Body of pancreas (tissue), 4 donors: ENCODE measurements around the gene PPFIA4. TPM values are rescaled to one million over a fixed set of nuclear protein-coding genes. Genes with fewer than 3 reads are reported as not detected.

Experiments
- ATAC-seq: fragments of 150-250 bp; one replicate; pipeline ENCODE4 v1.9.1; 2016
- DNase-seq, 4 donors: peaks; one replicate each; pipeline ENCODE4 v3.0.0-alpha.2; 2019
- H3K27ac ChIP-seq, 4 donors: fragments of 200-600 bp; sonication (generic); 1 replicate in 3 of 4; 2 replicates in 1 of 4; pipeline versions ENCODE4 v1.5.1 to v1.6.1; 2016 to 2019; ENCODE audit warnings: mild to moderate bottlenecking in 1 of 4, mixed read lengths in 1 of 4, moderate library complexity in 1 of 4
- H3K27me3 ChIP-seq, 2 donors: fragments of 200-600 bp; sonication (generic); one replicate each; pipeline ENCODE4 v1.6.0; 2016; ENCODE audit warnings: mild to moderate bottlenecking in 1 of 2
- H3K36me3 ChIP-seq, 2 donors: fragments of 200-600 bp; sonication (generic); replicated peaks in 1 of 2; 2 replicates each; pipeline ENCODE4 v1.5.1; 2016; ENCODE audit warnings: low read depth in 2 of 2; ENCODE audit not compliant: insufficient read depth in 1 of 2
- H3K4me1 ChIP-seq: fragments of 200-600 bp; sonication (generic); one replicate; pipeline ENCODE4 v1.6.0; 2016
- H3K4me3 ChIP-seq, 2 donors: fragments of 200-600 bp; sonication (generic); 1 replicate in 1 of 2; 2 replicates in 1 of 2; pipeline ENCODE4 v1.5.1; 2016 to 2019
- H3K9me3 ChIP-seq, 3 donors: fragments of 200-600 bp; sonication (generic); 1 replicate in 2 of 3; 2 replicates in 1 of 3; pipeline ENCODE4 v1.5.1; 2016
- POLR2A ChIP-seq, 3 donors: fragments of 450-650 bp; IDR thresholded peaks; one replicate each; pipeline ENCODE4 v1.6.1; 2016; ENCODE audit warnings: antibody characterized with exemption in 3 of 3, mild to moderate bottlenecking in 2 of 3
- WGBS, 2 donors: methylation state at CpG; one replicate each; pipeline ENCODE4 v1.1.5; 2017; 5-methylcytosine and 5-hydroxymethylcytosine counted together
- intact Hi-C: fragments of 100-400 bp; cut with DNase I; formaldehyde crosslinking; loops from one replicate; pipeline ENCODE4 v1.15.1; 2023
- total RNA-seq, 2 donors: library from RNA; depleted of rRNA; stranded (reverse); fragments of >200 nt; gene quantifications; one replicate each; pipeline ENCODE4 v1.1.0, GENCODE V29; 2016
- TF ChIP-seq, protein P1 (sequence below), 7 experiments: fragments of 450-650 bp in 4 of 7; fragments of 200-600 bp in 3 of 7; sonication (generic) in 3 of 7; IDR thresholded peaks; one replicate each; pipeline ENCODE4 v1.5.1; 2016 to 2019; ENCODE audit warnings: antibody characterized with exemption in 7 of 7

Gene PPFIA4
- total RNA-seq, 2 donors from 2014 or later = not detected

GRCh38 chr1:203082571-203083462 is 56.5 kb downstream of the PPFIA4 start:
- intact Hi-C loops = no loop called here
- no peak for TF ChIP-seq POLR2A (IDR thresholded peaks at IDR 0.05)
- TF ChIP-seq, protein P1, sequence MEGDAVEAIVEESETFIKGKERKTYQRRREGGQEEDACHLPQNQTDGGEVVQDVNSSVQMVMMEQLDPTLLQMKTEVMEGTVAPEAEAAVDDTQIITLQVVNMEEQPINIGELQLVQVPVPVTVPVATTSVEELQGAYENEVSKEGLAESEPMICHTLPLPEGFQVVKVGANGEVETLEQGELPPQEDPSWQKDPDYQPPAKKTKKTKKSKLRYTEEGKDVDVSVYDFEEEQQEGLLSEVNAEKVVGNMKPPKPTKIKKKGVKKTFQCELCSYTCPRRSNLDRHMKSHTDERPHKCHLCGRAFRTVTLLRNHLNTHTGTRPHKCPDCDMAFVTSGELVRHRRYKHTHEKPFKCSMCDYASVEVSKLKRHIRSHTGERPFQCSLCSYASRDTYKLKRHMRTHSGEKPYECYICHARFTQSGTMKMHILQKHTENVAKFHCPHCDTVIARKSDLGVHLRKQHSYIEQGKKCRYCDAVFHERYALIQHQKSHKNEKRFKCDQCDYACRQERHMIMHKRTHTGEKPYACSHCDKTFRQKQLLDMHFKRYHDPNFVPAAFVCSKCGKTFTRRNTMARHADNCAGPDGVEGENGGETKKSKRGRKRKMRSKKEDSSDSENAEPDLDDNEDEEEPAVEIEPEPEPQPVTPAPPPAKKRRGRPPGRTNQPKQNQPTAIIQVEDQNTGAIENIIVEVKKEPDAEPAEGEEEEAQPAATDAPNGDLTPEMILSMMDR (IDR thresholded peaks at IDR 0.05) = no peak
- Histone ChIP-seq H3K9me3 (no peaks in the 10 kb centered on the region), H3K36me3 (no peaks in the 10 kb centered on the region), H3K27ac (no peak overlapping the region), H3K27me3 (peaks cover 0 to 5% of the 10 kb centered on the region in 2 donors), H3K4me1 (no peaks in the 10 kb centered on the region), H3K4me3 (no peak overlapping the region)
- DNase-seq (no peak), ATAC-seq (no peak)
- 50 to 55% methylated on average over 9 to 11 of the region's 11 CpGs for WGBS, 2 donors

DNA sequence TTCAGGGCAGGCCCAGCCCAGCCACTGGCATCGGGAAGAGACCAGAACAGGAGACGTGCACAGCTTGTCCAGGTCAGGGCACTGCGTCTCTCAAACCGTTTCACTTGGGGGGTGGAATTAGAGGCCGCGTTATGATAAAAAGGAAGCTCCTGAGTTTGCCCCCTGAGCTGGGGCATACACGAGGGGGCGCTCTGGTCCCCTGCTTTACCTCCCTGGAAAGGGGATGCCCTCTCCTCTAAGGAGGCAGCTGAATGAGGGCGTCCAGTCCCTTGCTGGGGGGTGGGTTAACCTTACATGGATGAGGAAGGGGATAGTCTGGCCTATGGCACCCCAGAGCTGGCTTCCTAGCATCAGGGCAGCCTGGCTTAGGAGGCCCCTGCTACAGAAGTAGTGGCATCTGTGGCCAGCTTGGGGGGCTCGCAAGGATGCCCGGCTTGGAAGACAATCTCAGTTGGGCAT is 57.2 kb downstream of the PPFIA4 start:
- Histone ChIP-seq H3K36me3 (no peaks in the 10 kb centered on the region), H3K27ac (no peak overlapping the region), H3K9me3 (no peaks in the 10 kb centered on the region), H3K4me1 (no peaks in the 10 kb centered on the region), H3K27me3 (no peaks in the 10 kb centered on the region), H3K4me3 (no peak overlapping the region)
- ATAC-seq = no peak
- intact Hi-C loops = no loop called here
- 68 to 76% methylated on average over 10 to 11 of the region's 11 CpGs for WGBS, 2 donors
- no peak for DNase-seq
- TF ChIP-seq, protein P1 (IDR thresholded peaks at IDR 0.05) = no peak
- no peak for TF ChIP-seq POLR2A (IDR thresholded peaks at IDR 0.05)

DNA sequence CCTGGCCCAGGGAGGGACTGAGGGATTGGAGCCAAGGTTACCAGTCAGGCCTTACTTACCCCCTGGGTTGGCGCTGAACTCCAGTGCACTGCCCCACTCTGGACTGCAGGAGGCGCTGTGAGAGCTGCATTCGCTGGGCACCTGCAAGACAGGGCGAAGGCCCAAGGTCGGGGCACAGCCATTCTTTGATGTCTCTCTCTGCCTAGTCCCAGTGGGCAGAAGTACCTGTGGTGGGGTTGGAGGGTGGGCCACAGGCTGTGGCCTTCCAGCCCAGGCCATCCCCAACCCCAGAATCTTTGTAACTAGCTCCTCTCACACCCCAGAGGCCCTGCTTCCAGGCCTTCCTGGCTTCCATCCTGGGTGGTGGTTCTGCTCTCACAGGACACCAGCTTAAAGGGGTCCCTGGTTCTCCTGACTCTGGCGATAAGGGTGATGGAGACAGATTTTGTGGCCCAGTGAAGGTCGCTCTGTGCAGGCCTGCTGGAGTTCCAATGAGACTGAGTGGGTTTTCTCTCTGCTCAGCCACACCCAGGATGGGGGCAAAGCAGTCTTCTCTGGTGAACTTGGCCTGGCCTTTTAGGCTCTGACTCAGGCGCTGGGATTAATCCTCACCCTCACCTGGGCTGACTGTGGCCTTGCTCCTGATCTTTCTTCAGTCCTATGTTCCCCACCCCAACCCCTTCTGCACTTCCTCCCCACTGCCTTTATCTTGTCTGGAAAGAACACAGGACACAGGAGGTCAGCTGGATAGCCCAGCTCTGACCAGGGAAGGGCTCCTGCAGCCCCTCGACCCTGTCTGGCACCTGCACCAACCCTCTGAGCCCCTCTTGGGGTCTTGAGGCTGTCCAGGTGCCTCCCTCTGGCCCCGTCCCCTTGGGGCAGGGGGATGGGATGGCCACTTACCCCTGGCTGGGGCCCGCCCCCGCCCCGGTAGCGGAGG is 58.6 kb downstream of the PPFIA4 start:
- ATAC-seq (no peak), DNase-seq (peak in 1 of 4 donors; percentile 22)
- no peak for TF ChIP-seq POLR2A (IDR thresholded peaks at IDR 0.05)
- TF ChIP-seq, protein P1 (IDR thresholded peaks at IDR 0.05) = peak in 5 of 7 experiments; percentile 1 to 23 (median 20)
- Histone ChIP-seq H3K9me3 (no peaks in the 10 kb centered on the region), H3K27me3 (no peaks in the 10 kb centered on the region), H3K36me3 (no peaks in the 10 kb centered on the region), H3K4me3 (no peak overlapping the region), H3K27ac (no peak overlapping the region), H3K4me1 (no peaks in the 10 kb centered on the region)
- intact Hi-C loops = no loop called here
- 73 to 75% methylated on average over 9 to 10 of the region's 14 CpGs for WGBS, 2 donors

GRCh38 chr1:203085528-203086406 is 59.5 kb downstream of the PPFIA4 start, which contains the start of gene MYOG:
MYOG (minus strand) TSS chr1:203086012; CDS start chr1:203085961, 51 bp downstream.
- Histone ChIP-seq H3K36me3 (no peaks in the 10 kb centered on the region), H3K4me3 (no peak within 1 kb of the TSS), H3K9me3 (no peaks in the 10 kb centered on the region), H3K27ac (no peak within 1 kb of the TSS), H3K4me1 (no peaks in the 10 kb centered on the region), H3K27me3 (no peaks in the 10 kb centered on the region)
- ATAC-seq (no peak), DNase-seq (no peak)
- no peak for TF ChIP-seq POLR2A (IDR thresholded peaks at IDR 0.05)
- TF ChIP-seq, protein P1 (IDR thresholded peaks at IDR 0.05) = no peak
- WGBS, 2 donors = 64 to 84% methylated on average over 7 to 32 of the region's 36 CpGs
- intact Hi-C loops = no loop called here
